HG02981 (cell line): ENCODE data around the gene CFAP45.

Experiments
- ATAC-seq: cut with Tn5 transposase; IDR thresholded peaks from one replicate; pipeline ENCODE4 v1.9.1; 2021; ENCODE audit warnings: mild to moderate bottlenecking, moderate library complexity; ENCODE audit not compliant: unreplicated experiment

CFAP45 gene

GRCh38 chr1:159900086-159900680 is at the start of gene CFAP45:
Gene CFAP45 (minus strand): TSS chr1:159900165. CDS start chr1:159900098, 67 bp downstream.
- ATAC-seq, result no peak

- ATAC-seq, result no peak
Measured at GRCh38 chr1:159949123-159949522, 49.2 kb upstream of the CFAP45 start.

DNA sequence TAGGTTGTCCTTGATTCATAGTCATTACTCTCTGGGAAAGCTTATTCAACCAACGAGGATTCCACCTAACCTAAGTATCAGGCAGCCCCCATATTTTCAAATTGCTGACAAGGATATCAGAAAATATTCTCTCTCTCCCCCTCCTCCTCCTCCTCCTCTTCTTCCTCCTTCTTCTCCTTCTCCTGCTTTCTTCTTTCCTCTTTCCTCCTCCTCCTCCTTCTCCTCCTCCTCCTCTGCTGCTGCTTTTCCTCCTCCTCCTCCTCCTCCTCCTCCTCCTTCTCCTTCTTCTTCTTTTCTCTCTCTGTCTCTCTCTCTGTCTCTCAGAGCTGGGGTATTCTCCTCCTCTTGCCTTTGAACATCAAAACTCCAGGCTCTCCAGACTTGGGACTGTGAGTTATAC is 48.0 kb upstream of the CFAP45 start:
- no peak for ATAC-seq

DNA sequence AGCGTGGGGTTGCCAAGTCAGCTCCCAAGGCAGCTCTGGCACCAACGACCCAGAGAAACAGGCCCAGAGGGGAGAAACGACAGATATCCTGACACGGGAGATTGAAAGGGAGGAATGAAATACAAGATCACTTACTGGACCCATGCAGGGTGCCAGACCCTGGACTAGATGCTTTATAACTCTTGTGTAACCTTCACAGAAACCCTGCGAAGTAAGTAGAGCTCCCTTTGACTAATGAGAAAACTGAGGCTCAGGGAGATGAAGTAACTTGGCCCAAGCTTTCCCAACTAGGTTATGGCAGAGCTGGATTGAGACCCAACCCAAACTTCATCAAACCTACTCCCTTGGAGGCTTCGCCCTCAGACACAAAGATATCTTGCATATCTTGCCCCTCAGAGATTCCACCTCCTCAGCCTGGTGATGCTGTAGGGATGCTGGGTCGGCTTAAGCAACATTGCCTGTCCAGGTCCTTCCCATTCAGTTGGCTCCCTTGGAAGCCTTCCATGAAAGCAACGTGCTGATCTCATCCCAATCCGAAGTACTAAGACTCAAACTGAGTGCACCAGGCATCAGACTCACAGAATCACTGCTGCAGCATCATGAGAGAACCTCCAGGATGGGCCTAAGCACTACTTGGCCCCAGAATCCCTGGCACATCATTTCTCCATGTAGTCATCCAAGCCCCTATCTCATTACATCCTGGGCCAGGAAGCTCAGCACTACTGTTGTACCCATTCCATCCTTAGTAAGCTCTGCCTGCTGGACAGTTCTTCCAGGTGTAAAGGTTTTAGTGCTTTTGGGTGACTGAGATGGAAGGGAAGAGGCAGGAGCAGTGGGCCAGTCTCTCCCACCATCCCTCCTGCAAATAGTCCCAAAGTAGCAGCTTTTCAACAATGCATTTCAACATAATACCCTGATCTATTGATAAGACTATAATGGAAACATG is 46.5 kb upstream of the CFAP45 start:
- no peak for ATAC-seq

- peak; percentile 42 for ATAC-seq
Measured at GRCh38 chr1:159945483-159946241, 45.7 kb upstream of the CFAP45 start, which contains the start of gene IGSF9. Gene IGSF9 (minus strand): TSS chr1:159945613. CDS start chr1:159943454, 2,159 bp downstream.

GRCh38 chr1:159944623-159945455 is 44.9 kb upstream of the CFAP45 start:
- ATAC-seq, result no peak

GRCh38 chr1:159943908-159944622 is 44.1 kb upstream of the CFAP45 start:
- no peak for ATAC-seq

- ATAC-seq, result no peak
Measured at GRCh38 chr1:159943278-159943640, 43.3 kb upstream of the CFAP45 start.

DNA sequence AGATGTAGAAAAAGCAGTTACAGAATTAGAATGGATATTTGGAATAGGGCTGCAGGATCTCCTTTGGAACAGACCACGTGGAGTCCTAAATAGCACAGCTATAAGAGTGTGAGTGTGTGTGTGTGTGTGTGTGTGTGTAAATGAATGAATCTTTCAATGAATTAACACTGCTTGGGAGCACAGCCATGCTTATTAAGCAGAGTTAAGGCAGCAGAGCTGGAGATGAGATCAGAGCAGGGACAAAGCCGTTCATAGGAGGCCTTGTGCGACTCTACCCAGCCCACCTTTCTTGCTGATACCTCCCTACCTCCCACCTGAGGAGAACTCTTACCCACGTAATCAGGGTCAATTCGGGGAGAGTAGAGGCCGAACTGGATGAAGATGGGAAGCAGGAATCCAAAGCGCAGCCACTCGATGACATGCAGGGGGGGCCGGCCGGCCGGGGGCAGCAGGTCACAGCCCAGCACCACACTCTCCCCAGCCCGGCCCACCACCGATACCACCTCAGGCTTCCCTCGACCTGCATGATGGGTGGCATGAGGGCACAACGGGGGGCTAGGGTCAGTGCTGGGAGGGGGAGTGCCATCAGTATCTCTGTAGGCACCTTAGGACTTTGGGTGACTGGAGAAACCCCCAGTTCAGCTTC is 42.8 kb upstream of the CFAP45 start:
- ATAC-seq, result no peak

- no peak for ATAC-seq
Measured at GRCh38 chr1:159941591-159942560, 41.9 kb upstream of the CFAP45 start.

- ATAC-seq, result no peak
Measured at GRCh38 chr1:159941141-159941540, 41.2 kb upstream of the CFAP45 start.

- no peak for ATAC-seq
Measured at GRCh38 chr1:159940006-159940620, 40.1 kb upstream of the CFAP45 start.

GRCh38 chr1:159939678-159940002 is 39.7 kb upstream of the CFAP45 start:
- ATAC-seq, result no peak

- no peak for ATAC-seq
Measured at GRCh38 chr1:159938905-159939677, 39.1 kb upstream of the CFAP45 start.

- ATAC-seq, result no peak
Measured at GRCh38 chr1:159938211-159938852, 38.4 kb upstream of the CFAP45 start.

- ATAC-seq, result no peak
Measured at GRCh38 chr1:159937054-159937750, 37.2 kb upstream of the CFAP45 start.
